Psoas muscle (tissue), 8 donors: Measurements from ENCODE around the gene GCN1. TPM values are rescaled to one million over a fixed set of nuclear protein-coding genes. Genes with fewer than 3 reads are reported as not detected.

ENCODE experiments used
- ATAC-seq, 4 donors: fragments of 200-7000 bp; cut with Tn5 transposase; one replicate each; pipeline ENCODE4 v1.9.1; 2020; ENCODE audit warnings: moderate library complexity in 3 of 4, mild to moderate bottlenecking in 2 of 4
- DNase-seq, 2 donors: peaks; one replicate each; pipeline ENCODE4 v3.0.0-alpha.2; 2020
- H3K27ac ChIP-seq: fragments of 200-600 bp; one replicate; pipeline ENCODE4 v1.8.0; 2022
- H3K27me3 ChIP-seq, 3 donors: fragments of 200-600 bp in 1 of 3; one replicate each; pipeline versions ENCODE4 v1.6.1 to v1.8.0; 2013 to 2022; ENCODE audit warnings: low read length in 2 of 3, mild to moderate bottlenecking in 2 of 3, moderate library complexity in 1 of 3; ENCODE audit not compliant: insufficient read depth in 3 of 3
- H3K36me3 ChIP-seq, 2 donors: fragments of 200-600 bp in 1 of 2; one replicate each; pipeline versions ENCODE4 v1.6.1 to v1.8.0; 2013 to 2022; ENCODE audit warnings: low read depth in 1 of 2, mild to moderate bottlenecking in 1 of 2, moderate library complexity in 1 of 2; ENCODE audit not compliant: insufficient read depth in 1 of 2
- H3K4me1 ChIP-seq: fragments of 200-600 bp; one replicate; pipeline ENCODE4 v1.8.0; 2022
- H3K4me3 ChIP-seq: fragments of 200-600 bp; one replicate; pipeline ENCODE4 v1.8.0; 2022; ENCODE audit warnings: mild to moderate bottlenecking
- H3K9me3 ChIP-seq: fragments of 200-600 bp; one replicate; pipeline ENCODE4 v1.8.0; 2022
- CTCF ChIP-seq: fragments of 200-600 bp; IDR thresholded peaks from one replicate; pipeline ENCODE4 v1.8.0; 2022; ENCODE audit warnings: antibody characterized with exemption
- WGBS, 3 donors: extraction: QIAGEN DNeasy Blood & Tissue Kit; methylation state at CpG; one replicate each; pipeline versions ENCODE4 v1.1.6 to v1.1.7; 2013; 5-methylcytosine and 5-hydroxymethylcytosine counted together
- intact Hi-C, 2 donors: fragments of 100-400 bp; cut with DNase I; formaldehyde crosslinking; loops; one replicate each; pipeline versions ENCODE4 v1.11.0 to v1.14.2; 2022
- polyA plus RNA-seq, 3 donors: library from polyadenylated mRNA; stranded (reverse); fragments of 200-250 nt; gene quantifications; one replicate each; pipeline ENCODE4 v1.2.3, GENCODE V29; 2013
- total RNA-seq, 4 donors: library from RNA; stranded (reverse); fragmentation: NEBNext Ultra II Directional in 2 of 4; extraction: Animal tissue kit (Norgen Biotek cat#: 25700) in 2 of 4; gene quantifications; one replicate each; pipeline versions ENCODE4 v1.2.1 to v1.2.4, GENCODE V29; 2021 to 2023
- donor health status: healthy with polysubstance abuse.
- donor health status: DM: no; HTN: no; CAD: no; lungs with moderate emphysema.
- donor health status: Bipolar disorder and iron deficiency.
- donor health status: healthy.
- donor health status: DM: yes; HTN: yes; CAD: no.
- donor health status: DM: no; HTN: no; CAD: no.
- donor health status: DM: no; HTN: no; CAD: no.
- donor health status: DM: yes; HTN: yes; CAD: no.

GCN1 gene
- total and polyA plus RNA-seq, 7 donors: 19.6 to 80.9 (median 63.1) TPM

GRCh38 chr12:120099738-120100137 lies 94.8 kb downstream of the GCN1 start:
- WGBS, 3 donors: 94 to 100% (median 94%) methylated on average over 8 to 11 of the region's 11 CpGs
- peaks cover 3 to 61% of the 10 kb centered on the region in 2 donors for H3K36me3 ChIP-seq
- no peak overlapping the region for H3K27ac ChIP-seq
- ATAC-seq: no peak
- H3K4me3 ChIP-seq: no peak overlapping the region
- peak in 1 of 2 donors; percentile 48 for DNase-seq
- H3K4me1 ChIP-seq: peaks cover 28% of the 10 kb centered on the region
- TF ChIP-seq CTCF: no peak
- intact Hi-C loops: no loop called here
- no peaks in the 10 kb centered on the region for H3K9me3 ChIP-seq
- no peaks in the 10 kb centered on the region for H3K27me3 ChIP-seq

- intact Hi-C loops: no loop called here
- H3K36me3 ChIP-seq: peaks cover 3 to 58% of the 10 kb centered on the region in 2 donors
- H3K27ac ChIP-seq: no peak overlapping the region
- WGBS, 3 donors: 94 to 95% (median 94%) methylated on average over 35 to 36 of the region's 36 CpGs
- peak in 1 of 2 donors; percentile 44 for DNase-seq
- no peak overlapping the region for H3K4me3 ChIP-seq
- no peaks in the 10 kb centered on the region for H3K9me3 ChIP-seq
- ATAC-seq: no peak
- H3K4me1 ChIP-seq: peaks cover 28% of the 10 kb centered on the region
- no peaks in the 10 kb centered on the region for H3K27me3 ChIP-seq
- no peak for TF ChIP-seq CTCF
Measured at GRCh38 chr12:120098756-120099470, 95.6 kb downstream of the GCN1 start.

- no peaks in the 10 kb centered on the region for H3K9me3 ChIP-seq
- no peak for TF ChIP-seq CTCF
- peaks cover 19% of the 10 kb centered on the region for H3K4me1 ChIP-seq
- DNase-seq (peak in 1 of 2 donors; percentile 44), ATAC-seq (no peak)
- H3K27ac ChIP-seq: no peak overlapping the region
- no peaks in the 10 kb centered on the region for H3K27me3 ChIP-seq
- 92 to 94% (median 93%) methylated on average over 33 to 34 of the region's 34 CpGs for WGBS, 3 donors
- no peak overlapping the region for H3K4me3 ChIP-seq
- peaks cover 3 to 48% of the 10 kb centered on the region in 2 donors for H3K36me3 ChIP-seq
- intact Hi-C loops: no loop called here
Measured at GRCh38 chr12:120096671-120097202, 97.8 kb downstream of the GCN1 start.

- no peak for ATAC-seq
- Histone ChIP-seq H3K9me3 (no peaks in the 10 kb centered on the region), H3K27ac (no peak overlapping the region), H3K4me3 (no peak overlapping the region), H3K27me3 (no peaks in the 10 kb centered on the region), H3K36me3 (peaks cover 3 to 48% of the 10 kb centered on the region in 2 donors), H3K4me1 (peaks cover 18% of the 10 kb centered on the region)
- 67 to 76% (median 69%) methylated on average over 8 of the region's 8 CpGs for WGBS, 3 donors
- peak in 1 of 2 donors; percentile 28 for DNase-seq
- intact Hi-C loops: no loop called here
- no peak for TF ChIP-seq CTCF
Measured at GRCh38 chr12:120095736-120096135, 98.8 kb downstream of the GCN1 start.
